Right renal pelvis (tissue), 4 donors: ENCODE measurements around the gene MARCKS. TPM values are rescaled to one million over a fixed set of nuclear protein-coding genes. Genes with fewer than 3 reads are reported as not detected.
A peak's percentile ranks its signal among the peaks of the same experiment; 100 is the strongest.

Source experiments
- DNase-seq, 4 donors: peaks; one replicate each; pipeline ENCODE4 v3.0.0-alpha.2; 2013; ENCODE audit warnings: low read depth in 4 of 4, low spot score in 3 of 4, missing footprints in 1 of 4
- polyA plus RNA-seq, 4 donors: library from polyadenylated mRNA; unstranded; fragments of 120-200 nt; gene quantifications; one replicate each; pipeline ENCODE4 v1.2.1, GENCODE V29; 2013; ENCODE audit not compliant: insufficient read length in 4 of 4

Gene MARCKS
- polyA plus RNA-seq, 4 donors: 260 to 308 (median 301) TPM

- DNase-seq: no peak
These were observed 8.9 kb upstream of the MARCKS start for GRCh38 chr6:113848280-113848679.

GRCh38 chr6:113848811-113849210 is 8.3 kb upstream of the MARCKS start:
- no peak for DNase-seq

DNA sequence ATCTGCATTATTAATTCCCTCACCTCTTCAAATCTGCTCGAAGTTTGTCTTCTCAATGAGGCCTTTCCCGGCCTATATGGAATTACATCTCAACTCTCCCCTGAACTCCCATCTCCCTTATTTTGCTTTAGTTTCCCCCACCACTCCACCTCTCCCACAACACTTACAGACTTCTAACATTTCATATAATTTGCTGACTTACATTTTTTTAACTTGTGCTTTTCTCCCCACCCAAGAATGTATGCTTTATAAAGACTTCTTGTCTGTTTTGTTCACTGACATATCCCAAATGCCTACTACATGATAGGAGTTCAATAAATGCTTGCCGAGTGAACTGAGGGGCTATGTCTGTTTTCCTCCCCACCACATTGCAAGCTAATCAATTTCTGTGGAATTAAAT is 3.9 kb upstream of the MARCKS start:
- no peak for DNase-seq

DNA sequence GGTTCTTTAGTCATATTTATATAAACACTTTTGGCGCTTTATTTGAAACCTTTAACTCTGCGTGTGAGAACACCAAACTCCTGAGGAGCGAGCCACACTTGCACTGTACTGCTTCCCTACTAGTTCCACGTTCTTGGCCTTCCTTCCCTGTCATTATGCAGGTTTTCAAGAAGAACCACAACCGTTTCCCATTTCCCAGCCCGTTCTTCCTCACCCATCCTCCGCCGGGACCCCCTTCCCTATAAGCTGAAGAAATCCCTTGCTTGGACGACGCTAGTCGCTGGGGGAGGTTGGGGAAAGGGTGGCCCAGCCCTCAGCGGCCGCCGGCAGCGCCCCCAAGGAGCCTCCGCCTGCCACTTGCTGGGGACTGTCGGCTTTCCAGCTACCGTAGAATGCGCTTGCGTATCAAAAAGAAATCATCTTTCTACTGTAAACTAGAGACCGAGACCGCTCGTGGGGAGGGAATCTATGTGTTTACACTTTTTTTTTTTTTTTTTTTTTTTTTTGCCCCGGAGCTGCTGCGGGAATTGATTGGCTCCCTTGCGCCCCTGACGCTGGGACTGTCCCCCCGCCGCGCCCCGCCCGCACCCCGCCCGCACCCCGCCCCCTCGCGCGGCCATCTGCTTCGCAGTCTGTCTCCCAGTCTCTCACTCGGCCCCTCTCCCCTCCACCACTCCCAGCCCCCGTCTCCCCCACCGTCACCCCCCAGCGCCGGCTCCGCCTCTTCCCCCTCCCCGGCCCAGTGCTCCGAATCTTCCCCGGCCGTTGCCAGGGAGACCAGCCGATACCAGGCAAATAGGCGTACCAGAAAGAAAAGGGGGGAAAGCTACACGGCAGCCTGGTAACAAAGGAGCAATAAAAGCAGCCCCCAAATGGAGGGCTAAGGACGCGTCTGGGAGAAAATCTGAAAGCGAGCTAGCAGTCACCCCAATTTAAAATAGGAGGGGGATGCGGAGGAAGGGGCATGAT is 2.3 kb upstream of the MARCKS start:
- peak in 3 of 4 donors; percentile 66 to 76 (median 67) for DNase-seq

DNA sequence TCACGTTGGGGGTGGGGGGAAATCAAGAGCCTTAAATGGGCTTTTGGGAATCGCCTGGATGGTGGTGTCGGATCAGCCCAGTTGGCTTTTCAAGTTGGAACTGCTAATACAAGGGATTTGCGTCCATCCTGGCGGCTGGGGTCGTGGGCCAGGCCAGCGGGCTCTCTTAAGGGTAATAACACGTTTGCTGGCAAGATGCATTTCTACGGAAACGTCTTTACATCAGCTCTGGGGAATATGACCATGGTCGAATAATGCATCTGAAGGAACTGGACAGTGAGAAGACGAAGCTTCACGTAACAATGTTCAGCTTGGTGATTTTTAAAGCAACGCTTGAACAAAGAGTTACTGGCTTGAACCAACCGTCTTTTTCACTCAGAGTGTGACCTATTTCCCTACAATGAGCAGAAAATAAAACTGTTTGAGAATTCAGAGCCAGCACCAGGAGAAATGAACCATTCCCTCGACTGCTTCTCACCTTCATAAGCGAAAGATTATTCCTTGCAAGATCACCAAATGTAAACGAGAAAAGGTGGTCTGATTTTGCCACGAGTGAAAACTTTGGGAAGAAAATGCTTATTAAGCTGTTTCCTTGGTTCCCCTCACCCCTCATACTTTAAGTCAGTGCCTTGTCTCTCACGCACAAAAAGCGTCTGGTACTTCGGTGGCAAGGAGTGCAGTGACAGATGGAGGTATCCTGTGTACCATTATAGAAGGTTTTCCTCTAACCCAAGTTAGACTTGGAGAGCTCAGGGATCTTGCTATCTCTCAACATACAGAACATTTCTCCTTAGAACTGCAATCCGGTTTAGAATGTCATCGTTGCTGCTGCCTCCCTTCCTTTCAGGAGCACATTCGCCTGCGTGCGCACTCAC is 1.4 kb upstream of the MARCKS start:
- DNase-seq: peak in 2 of 4 donors; percentile 29 to 59

DNA sequence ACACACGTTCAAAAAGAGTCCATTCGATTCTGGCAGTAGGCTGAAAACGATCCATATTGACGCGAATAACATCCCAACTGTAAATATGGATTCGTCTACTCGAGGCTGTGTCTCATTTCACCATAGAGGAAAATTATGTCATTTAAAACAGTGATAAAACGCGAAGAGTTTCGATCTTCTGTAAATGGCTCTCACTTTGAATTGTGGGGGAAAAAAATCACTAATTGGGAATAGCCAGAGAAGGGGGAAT is 845 bp upstream of the MARCKS start:
- no peak for DNase-seq

GRCh38 chr6:113857556-113858479 is 673 bp downstream of the MARCKS start:
- DNase-seq: peak in 2 of 4 donors; percentile 36 to 42

- peak; percentile 85 to 92 (median 87) for DNase-seq
These were observed 1.6 kb downstream of the MARCKS start for GRCh38 chr6:113858480-113859348.

GRCh38 chr6:113859349-113860180 is 2.4 kb downstream of the MARCKS start:
- DNase-seq: peak in 2 of 4 donors; percentile 24 to 43

GRCh38 chr6:113860181-113860955 is 3.2 kb downstream of the MARCKS start:
- DNase-seq: peak in 1 of 4 donors; percentile 39

GRCh38 chr6:113862112-113862511 is 5.0 kb downstream of the MARCKS start:
- DNase-seq: no peak

DNA sequence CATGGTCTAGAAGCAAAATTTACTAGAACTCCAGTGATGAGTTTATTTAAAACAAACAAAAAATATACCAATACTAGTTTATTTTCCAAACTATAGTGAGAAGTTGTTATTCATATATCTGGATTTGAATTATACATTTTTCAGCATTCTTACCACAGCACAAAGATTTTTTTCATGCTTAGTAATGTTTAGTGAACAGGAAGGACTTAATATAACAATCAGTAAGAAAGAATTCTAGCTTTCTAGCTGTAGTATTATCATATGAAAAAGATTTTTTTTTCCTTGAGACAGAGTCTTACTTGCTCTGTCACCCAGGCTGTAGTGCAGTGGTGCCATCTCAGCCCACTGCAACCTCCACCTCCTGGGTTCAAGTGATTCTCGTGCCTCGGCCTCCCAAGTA is 13.8 kb downstream of the MARCKS start:
- no peak for DNase-seq

- DNase-seq: no peak
These were observed 14.8 kb downstream of the MARCKS start for GRCh38 chr6:113871975-113872374.

DNA sequence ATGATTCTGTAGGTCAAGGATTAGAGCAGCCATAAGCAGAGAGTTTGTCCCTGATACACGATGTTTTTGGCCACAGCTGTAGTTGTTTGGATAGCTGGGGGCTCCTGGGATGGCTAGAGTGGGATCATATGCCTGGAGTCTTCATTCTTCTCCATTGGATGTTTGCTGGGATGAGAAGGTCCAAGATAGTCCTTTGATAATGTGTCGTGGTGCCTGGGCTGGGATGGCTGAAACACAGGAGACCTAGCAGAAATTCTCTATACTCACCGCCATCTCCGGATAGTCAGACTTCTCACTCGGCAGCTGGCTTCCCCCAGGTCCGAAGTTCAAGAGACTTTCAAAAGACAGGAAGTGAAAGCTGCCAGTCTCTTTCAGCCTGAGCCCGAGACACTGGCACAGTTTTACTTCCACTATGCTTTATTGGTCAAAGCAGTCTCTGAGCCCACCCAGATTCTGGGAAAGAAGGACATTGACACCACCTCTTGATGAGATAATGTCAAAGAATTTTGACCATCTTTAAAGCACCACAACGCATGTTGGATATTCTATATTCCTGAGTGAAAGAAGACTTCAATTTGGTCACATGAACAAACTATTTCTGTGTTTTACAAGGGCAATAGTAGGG is 16.0 kb downstream of the MARCKS start:
- no peak for DNase-seq

GRCh38 chr6:113875470-113875869 is 18.3 kb downstream of the MARCKS start:
- no peak for DNase-seq

GRCh38 chr6:113876695-113877094 is 19.6 kb downstream of the MARCKS start:
- no peak for DNase-seq
